Testis (tissue), 2 donors: ENCODE data around the gene FCGR1A.
"Not testable (repeated sequence)": the region's sequence is repeated elsewhere in the genome, so short reads cannot be mapped to it uniquely, and the experiment has no call there.

Source experiments
- CTCF ChIP-seq, 3 experiments: fragments of 450-650 bp in 2 of 3; fragments of 200-600 bp in 1 of 3; sonication (generic) in 1 of 3; IDR thresholded peaks; one replicate each; pipeline ENCODE4 v1.5.1; 2016 to 2019; ENCODE audit warnings: antibody characterized with exemption in 3 of 3, mild to moderate bottlenecking in 2 of 3, moderate library complexity in 1 of 3
- POLR2A ChIP-seq: fragments of 450-650 bp; IDR thresholded peaks from one replicate; pipeline ENCODE4 v1.6.1; 2017; ENCODE audit warnings: antibody characterized with exemption, mild to moderate bottlenecking, moderate library complexity

- TF ChIP-seq CTCF (IDR thresholded peaks at IDR 0.05); POLR2A: not testable (repeated sequence)
Observed at GRCh38 chr1:149801628-149802027, 19.1 kb downstream of the FCGR1A start.
